Neural crest cell (in vitro differentiated cells): ENCODE results near the gene SLC7A8. TPM values are rescaled to one million over a fixed set of nuclear protein-coding genes. Genes with fewer than 3 reads are reported as not detected.

Experiments used
- DNase-seq: peaks from one replicate; pipeline ENCODE4 v3.0.0; 2021; ENCODE audit warnings: low read depth, mixed read lengths, low spot score
- H3K27ac Mint-ChIP-seq: one replicate; pipeline ENCODE4 v1.8.0; 2021; ENCODE audit warnings: mild to moderate bottlenecking, mixed read lengths; ENCODE audit not compliant: unreplicated experiment
- H3K27me3 Mint-ChIP-seq: 2 replicates; pipeline ENCODE4 v1.8.0; 2021; ENCODE audit warnings: low read depth, mild to moderate bottlenecking, mixed read lengths
- H3K36me3 Mint-ChIP-seq: 2 replicates; pipeline ENCODE4 v1.8.0; 2021; ENCODE audit warnings: low read depth, mild to moderate bottlenecking, mixed read lengths
- H3K4me1 Mint-ChIP-seq: 2 replicates; pipeline ENCODE4 v1.8.0; 2021; ENCODE audit warnings: mixed read lengths
- H3K4me3 Mint-ChIP-seq: one replicate; pipeline ENCODE4 v1.8.0; 2021; ENCODE audit warnings: mild to moderate bottlenecking, mixed read lengths
- H3K9me3 Mint-ChIP-seq: 2 replicates; pipeline ENCODE4 v1.8.0; 2021; ENCODE audit warnings: mixed read lengths
- CTCF ChIP-seq: fragments of 200-600 bp; sonication (generic); conservative IDR thresholded peaks from 2 replicates; pipeline ENCODE4 v1.5.0; 2021; ENCODE audit warnings: antibody characterized with exemption, mild to moderate bottlenecking
- total RNA-seq: library from RNA; stranded (reverse); gene quantifications from 2 replicates; pipeline ENCODE4 v1.2.1, GENCODE V29; 2021

The SLC7A8 gene
- total RNA-seq, 1 donor from 2014 or later = 9.4 TPM

GRCh38 chr14:23102801-23103200 lies 80.7 kb downstream of the SLC7A8 start:
- no peak for TF ChIP-seq CTCF
- Mint-ChIP-seq H3K4me1 (peaks cover 9% of the 10 kb centered on the region), H3K9me3 (no peaks in the 10 kb centered on the region), H3K27ac (no peak overlapping the region), H3K4me3 (no peak overlapping the region), H3K27me3 (peaks cover 13% of the 10 kb centered on the region), H3K36me3 (peaks cover 2% of the 10 kb centered on the region)
- DNase-seq = no peak

GRCh38 chr14:23101986-23102625 lies 81.4 kb downstream of the SLC7A8 start:
- peaks cover 2% of the 10 kb centered on the region for H3K36me3 Mint-ChIP-seq
- peaks cover 10% of the 10 kb centered on the region for H3K4me1 Mint-ChIP-seq
- DNase-seq = no peak
- H3K27ac Mint-ChIP-seq = no peak overlapping the region
- TF ChIP-seq CTCF = no peak
- H3K4me3 Mint-ChIP-seq = no peak overlapping the region
- no peaks in the 10 kb centered on the region for H3K9me3 Mint-ChIP-seq
- H3K27me3 Mint-ChIP-seq = peaks cover 13% of the 10 kb centered on the region

- no peaks in the 10 kb centered on the region for H3K9me3 Mint-ChIP-seq
- TF ChIP-seq CTCF = no peak
- H3K36me3 Mint-ChIP-seq = peaks cover 2% of the 10 kb centered on the region
- H3K27ac Mint-ChIP-seq = no peak overlapping the region
- no peak overlapping the region for H3K4me3 Mint-ChIP-seq
- DNase-seq = no peak
- H3K27me3 Mint-ChIP-seq = peaks cover 13% of the 10 kb centered on the region
- peaks cover 18% of the 10 kb centered on the region for H3K4me1 Mint-ChIP-seq
These were observed 82.1 kb downstream of the SLC7A8 start for GRCh38 chr14:23101213-23101970.

DNA sequence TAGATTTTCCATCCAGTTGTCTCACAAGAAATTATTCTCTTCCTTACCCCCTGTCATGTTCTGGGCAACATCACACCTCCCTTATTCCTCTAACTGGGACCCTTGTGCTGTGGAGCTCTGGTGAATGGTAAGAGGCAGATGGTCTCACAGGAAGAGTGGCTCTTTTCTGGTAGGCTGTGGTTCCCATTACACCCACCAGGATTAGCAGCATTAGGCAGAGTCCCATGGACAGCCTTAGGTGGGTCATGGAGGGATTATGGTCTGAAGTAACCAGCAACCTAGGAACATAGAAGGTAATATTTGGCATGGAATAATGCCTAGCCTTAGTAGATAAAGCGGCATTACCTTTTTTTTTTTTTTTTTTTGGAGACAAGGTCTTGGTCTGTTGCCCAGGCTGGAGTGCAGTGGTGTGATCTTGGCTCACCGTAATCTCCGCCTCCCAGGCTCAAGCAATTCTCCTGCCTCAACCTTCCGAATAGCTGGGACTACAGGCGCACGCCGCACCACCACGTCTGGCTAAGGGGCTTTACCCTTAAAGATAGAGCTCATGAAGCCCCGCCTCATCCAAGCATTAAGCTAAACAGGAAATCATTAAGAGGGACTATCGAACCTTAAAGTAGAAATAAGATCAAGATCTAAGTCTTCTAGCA lies 84.1 kb downstream of the SLC7A8 start:
- H3K27ac Mint-ChIP-seq = no peak overlapping the region
- H3K36me3 Mint-ChIP-seq = peaks cover 2% of the 10 kb centered on the region
- H3K9me3 Mint-ChIP-seq = no peaks in the 10 kb centered on the region
- TF ChIP-seq CTCF = no peak
- peaks cover 7% of the 10 kb centered on the region for H3K27me3 Mint-ChIP-seq
- DNase-seq = no peak
- peak overlapping the region; percentile 32 for H3K4me3 Mint-ChIP-seq
- peaks cover 9% of the 10 kb centered on the region for H3K4me1 Mint-ChIP-seq

- Mint-ChIP-seq H3K4me1 (peaks cover 12% of the 10 kb centered on the region), H3K36me3 (peaks cover 2% of the 10 kb centered on the region), H3K4me3 (no peak overlapping the region), H3K27me3 (peaks cover 2% of the 10 kb centered on the region), H3K27ac (no peak overlapping the region), H3K9me3 (no peaks in the 10 kb centered on the region)
- TF ChIP-seq CTCF = no peak
- no peak for DNase-seq
These were observed 85.7 kb downstream of the SLC7A8 start for GRCh38 chr14:23097786-23098185.
